ENCODE results near the gene GATA2.

The GATA2 gene

DNA sequence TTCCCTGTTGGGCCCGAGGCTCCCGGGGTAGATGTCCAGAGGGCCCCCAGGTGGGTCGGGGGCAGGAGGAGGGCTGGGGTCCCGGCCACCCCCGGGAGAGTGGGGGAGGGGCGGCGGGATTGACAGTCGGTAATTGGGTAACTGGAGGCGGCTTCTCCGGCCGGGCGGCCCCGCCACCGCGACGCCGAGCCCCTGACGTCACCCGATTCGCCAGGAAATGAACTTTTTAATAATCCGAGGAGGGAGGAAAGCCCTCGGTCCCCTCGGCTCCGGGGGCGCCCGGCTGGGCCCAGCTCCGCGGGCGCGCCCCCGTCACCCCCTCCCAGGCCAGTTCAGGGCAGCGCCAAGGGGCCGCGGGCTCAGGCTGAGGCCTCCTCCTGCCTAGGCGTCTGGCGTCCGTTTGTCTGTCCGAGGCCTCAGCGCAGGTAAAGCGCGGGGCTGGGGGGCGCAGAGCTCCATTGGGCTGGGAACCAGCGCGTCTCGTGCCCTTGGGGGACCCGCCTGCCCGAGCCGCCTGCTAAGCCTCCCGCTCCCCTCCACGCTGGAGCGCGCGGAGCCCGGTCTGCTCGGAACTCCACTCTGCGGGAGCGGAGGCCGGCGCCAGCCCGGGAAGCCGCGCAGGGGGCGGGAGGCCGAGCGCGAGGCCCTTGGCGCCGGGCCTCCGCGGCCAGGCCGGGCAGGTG, 3.9 kb downstream of the GATA2 start:
- in situ Hi-C loops (cut with MboI; ENCODE audit: low sequenced_read_pairs), result no loop called here

GRCh38 chr3:128488636-128488990, 4.4 kb downstream of the GATA2 start:
- in situ Hi-C loops (cut with MboI; ENCODE audit: low sequenced_read_pairs), result no loop called here

DNA sequence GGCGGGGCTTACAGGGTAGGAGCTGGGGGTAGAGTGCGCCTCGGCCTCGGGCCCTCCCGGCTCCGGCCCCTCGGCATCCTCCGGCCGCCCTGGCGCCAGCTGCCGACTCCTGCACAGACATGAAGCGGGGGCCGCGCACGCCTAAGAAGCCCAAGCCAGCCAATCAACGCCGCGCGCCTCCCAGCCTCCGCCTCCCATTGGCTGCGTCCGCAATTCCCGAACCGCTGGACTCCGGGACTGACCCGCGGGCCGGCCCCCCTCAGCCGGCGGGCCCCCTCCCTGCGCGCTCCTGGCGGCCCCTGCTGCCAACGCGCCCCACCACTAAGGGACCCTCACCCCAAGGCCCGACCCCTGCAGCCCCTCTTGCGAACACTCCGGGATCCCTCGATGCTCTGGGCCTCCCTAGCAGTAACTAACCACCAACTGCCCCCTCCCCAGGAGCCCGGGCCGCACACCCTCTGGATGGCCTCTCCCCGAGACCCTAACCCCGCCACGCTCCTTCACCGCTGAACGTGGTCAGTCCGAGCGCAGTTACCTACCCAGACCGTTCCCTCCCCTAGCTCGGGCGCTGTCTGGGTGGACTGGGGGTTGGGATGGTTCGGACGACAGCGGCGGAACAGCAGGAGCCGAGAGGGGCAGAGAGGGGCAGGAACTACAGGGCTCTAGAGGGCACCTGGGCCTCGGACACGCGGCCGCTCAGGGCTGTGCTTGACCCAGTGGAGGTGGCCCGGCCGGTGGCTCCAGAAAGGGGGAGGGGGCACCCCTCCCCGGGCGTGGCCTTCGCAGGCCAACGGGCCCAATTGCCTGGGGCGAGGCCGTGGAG, 5.0 kb downstream of the GATA2 start:
- in situ Hi-C loops (cut with MboI; ENCODE audit: low sequenced_read_pairs), result no loop called here

DNA sequence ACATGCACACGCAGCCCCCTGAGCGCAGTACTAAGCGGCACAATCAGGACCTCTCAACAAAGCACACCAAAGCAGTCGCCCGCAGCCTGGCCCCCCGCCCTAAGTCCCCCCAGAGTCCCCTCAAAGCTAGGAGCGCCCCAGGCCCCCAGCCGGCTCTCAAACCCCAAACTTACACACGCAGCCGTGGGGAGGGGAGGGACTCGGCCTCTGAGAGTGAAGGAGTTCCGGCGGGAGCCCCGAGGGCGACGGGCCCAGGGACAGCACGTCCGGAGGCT, 5.5 kb downstream of the GATA2 start:
- in situ Hi-C loops (cut with MboI; ENCODE audit: low sequenced_read_pairs), result no loop called here

DNA sequence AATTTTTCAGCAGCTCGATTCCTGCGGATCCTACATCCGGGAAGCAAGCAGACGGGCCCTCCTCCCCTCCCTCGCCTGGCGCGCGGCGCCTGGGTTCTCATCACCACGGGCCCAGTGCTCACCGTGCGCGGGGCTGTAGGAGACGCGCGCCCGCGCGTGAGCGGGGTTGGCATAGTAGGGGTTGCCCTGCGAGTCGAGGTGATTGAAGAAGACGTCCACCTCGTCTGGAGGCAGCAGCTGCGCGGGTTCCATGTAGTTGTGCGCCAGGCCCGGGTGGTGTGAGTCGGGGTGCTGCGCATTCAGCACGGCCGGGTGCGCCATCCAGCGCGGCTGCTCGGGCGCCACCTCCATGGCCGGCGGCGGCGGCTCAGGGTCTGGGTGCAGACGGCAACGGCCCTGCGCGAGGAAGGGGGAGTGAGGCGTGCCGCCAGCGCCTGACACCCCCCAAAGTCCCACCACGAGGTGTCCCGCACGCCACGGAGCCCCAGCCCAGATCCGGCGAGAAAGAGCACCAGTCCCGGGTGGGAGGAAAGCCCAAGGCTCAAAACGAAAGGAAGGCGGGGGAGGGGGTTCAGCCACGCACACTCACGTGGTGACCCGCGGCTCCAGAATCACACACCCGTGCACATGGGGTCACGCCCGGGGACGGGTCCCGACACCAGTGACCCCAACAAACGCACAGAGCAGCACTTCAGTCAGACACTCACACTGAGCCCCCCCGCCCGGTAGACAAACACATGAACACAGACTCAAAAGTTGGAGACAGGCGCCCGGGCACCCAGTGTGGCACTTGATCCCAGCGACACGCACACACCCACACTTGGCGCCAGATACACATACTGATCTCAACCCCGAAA, 6.1 kb downstream of the GATA2 start:
- in situ Hi-C loops (cut with MboI; ENCODE audit: low sequenced_read_pairs), result no loop called here

- in situ Hi-C loops (cut with MboI; ENCODE audit: low sequenced_read_pairs), result no loop called here
These were observed 6.8 kb downstream of the GATA2 start for GRCh38 chr3:128486205-128486628.

DNA sequence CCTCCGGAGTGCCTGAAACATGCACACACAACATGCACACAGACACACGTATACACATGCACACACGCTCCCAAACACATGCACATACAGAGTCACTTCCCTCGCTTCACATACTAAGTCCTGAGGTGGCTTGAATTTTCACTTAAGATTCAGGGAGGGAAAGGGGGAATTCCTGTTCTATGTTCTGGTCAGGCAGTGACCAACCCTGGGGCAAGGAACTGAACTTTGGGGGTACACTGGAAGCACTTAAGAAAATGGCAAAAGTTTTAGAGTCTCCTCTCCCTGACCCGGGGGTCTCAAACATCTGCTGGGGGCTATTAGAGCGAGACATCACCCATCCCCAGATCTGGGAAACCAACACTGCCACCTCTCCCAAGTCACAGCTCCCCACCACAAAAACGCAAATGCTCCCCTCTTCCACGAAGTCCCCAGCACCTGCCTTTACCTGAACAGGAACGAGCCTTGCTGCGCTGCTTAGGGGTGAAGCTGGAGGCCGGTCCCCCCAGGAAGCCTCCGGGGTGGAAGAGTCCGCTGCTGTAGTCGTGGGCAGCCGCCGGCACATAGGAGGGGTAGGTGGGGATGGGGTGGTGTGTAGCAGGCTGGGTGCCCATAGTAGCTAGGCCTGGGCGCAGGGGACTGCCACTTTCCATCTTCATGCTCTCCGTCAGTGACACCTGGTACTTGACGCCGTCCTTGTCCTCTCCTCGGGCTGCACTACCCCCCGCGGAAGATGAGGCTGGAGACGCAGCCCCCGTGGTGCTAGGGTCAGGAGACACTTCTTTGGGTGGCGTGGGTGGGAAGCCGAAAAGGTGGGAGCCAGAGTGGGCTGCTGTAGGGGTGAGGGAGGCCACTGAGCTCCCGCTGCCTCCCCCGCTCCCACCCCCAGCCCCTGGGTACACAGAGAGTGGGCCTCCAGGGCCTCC, 7.5 kb downstream of the GATA2 start:
- in situ Hi-C loops (cut with MboI; ENCODE audit: low sequenced_read_pairs), result no loop called here

GRCh38 chr3:128484404-128485281, 8.4 kb downstream of the GATA2 start:
- in situ Hi-C loops (cut with MboI; ENCODE audit: low sequenced_read_pairs), result no loop called here

DNA sequence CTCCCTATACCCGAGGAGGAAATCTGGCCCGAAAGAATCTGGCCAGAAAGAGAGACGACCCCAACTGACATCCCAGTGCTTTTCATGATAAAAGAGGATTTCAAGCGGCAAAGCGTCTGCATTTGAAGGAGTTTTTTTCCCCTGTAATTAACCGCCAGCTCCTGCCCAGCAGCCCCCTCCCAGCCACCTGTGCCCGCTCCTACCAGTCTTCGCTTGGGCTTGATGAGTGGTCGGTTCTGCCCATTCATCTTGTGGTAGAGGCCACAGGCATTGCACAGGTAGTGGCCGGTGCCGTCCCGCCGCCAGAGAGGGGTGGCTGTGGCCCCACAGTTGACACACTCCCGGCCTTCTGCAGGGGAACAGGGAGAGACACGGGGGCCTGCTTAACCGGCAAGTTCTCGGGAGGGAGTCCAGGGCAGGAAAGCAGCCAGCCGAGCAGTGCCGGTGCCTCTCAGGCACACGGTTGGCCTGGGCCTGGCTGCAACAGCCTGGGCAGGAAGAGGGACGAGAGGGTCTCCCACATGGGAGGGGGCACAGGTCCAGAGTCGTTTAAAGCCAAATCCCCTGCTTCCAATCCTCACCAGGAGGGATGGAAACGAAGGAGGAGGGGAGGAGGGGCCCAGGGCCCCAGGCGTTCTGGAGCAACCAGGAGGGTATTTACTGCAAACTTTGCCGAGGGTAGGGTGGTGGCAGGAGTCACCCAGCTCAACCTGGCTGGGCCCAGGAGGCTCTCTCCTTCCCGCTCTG, 9.2 kb downstream of the GATA2 start:
- in situ Hi-C loops (cut with MboI; ENCODE audit: low sequenced_read_pairs), result no loop called here

- in situ Hi-C loops (cut with MboI; ENCODE audit: low sequenced_read_pairs), result no loop called here
These were observed 10.0 kb downstream of the GATA2 start for GRCh38 chr3:128482666-128483656.

DNA sequence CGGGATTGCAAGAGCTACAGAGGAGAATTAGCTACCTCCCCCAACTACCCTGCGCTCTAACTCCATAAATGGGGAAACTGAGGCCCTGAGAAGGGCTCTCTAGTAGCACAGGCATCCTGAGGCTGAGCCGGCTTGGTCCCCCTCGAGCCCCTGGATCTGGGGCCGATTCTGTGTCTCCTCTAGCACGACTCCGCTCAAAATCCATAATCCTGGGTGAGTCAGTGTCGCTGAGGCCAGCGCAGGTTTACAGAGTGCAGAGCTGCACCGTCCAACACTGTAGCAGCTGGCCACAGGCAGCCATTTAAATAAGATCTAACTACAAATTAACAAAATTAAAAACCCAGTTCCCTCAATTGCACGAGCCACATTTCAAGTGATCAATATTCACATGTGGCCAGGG, 10.8 kb downstream of the GATA2 start:
- in situ Hi-C loops (cut with MboI; ENCODE audit: low sequenced_read_pairs), result no loop called here

DNA sequence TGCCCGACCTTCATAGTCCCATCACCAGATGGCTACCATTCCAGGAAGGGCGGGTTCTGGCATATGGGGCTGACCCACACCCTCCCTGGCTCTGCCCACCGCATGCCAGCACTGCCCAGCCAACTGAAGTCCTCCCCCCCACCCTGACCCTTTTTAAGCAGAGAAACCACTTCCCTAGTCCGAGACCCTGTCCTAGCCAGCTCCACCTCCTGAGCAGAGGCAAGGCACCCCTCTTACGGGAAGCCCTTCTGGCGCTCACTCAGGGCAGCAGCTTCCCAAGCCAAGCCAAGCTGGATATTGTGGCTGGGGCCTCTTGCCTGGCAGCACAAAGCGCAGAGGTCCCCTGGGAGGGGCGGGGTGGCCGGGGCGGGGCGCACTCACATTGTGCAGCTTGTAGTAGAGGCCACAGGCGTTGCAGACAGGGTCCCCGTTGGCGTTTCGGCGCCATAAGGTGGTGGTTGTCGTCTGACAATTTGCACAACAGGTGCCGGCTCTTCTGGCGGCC, 11.5 kb downstream of the GATA2 start:
- in situ Hi-C loops (cut with MboI; ENCODE audit: low sequenced_read_pairs), result no loop called here

DNA sequence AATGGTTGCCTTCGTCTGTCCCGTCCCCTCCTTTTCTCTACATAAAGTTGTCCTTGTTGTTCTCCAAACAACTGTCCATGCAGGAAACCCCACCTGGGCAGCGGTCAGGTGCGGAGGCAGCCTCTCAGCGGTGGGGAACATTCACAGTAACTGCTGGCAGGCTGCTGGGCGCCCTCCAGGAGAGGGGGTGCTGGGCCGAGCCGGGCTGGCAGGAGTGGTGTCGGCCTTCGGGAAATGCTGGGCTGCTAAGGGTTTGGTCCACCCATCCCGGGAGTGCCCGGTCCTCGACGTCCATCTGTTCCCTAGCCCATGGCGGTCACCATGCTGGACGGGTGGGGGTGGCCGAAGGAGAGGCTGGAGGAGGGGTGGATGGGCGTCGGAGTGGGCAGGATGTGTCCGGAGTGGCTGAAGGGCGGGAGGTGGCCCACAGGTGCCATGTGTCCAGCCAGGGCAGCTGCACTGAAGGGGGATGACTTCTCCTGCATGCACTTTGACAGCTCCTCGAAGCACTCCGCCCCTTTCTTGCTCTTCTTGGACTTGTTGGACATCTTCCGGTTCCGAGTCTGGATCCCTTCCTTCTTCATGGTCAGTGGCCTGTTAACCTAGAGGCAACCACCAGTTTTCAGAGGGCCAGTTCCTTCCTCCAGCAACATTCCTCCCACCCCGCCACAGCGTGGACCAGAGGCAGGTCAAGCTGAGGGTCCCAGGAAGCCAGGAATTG, 12.1 kb downstream of the GATA2 start:
- in situ Hi-C loops (cut with MboI; ENCODE audit: low sequenced_read_pairs), result no loop called here

DNA sequence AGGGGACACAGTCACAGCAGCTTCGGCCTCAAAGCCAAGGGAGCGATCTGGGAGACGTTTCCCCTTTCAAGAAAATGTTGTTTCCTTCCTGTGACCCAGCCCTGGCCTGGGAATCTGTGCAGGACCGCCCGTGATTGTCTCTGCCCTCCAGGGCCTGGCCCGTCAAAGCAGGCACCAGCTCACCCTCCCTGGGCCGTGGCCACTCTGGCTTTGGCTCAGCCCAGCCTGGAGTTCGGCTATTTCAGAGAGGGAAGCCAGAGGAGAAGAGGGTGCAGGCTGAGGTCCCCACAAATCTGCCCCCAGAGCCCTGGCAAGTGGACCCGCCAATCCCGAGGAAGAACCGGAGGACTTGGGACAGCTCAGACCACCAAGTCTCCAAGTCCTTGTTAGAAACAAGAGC, 12.7 kb downstream of the GATA2 start:
- in situ Hi-C loops (cut with MboI; ENCODE audit: low sequenced_read_pairs), result no loop called here

DNA sequence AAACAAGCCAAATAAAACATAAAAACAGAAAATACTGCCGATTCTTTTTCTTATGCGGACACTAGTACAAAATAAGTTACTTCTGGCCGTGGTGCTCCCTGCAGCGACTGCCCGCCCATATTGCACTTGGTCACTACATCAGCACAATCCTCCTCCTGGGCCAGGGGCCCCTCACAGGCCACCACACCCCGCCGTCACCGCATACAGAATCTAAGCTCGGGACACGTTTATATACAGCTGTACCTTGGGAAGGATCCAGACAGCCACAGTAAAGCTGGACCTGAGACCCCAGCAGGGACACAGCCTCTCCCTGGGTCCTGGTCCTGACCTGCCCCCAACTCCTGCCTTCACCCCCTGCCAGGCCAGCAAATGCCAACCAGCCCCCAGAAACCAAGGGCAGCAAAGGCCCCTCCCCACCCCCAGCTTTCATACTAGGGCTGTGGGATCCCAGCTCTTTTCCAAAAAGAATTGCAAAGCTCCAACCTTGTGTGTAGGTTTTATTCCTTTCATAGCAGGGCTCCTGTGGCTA, 13.4 kb downstream of the GATA2 start:
- in situ Hi-C loops (cut with MboI; ENCODE audit: low sequenced_read_pairs), result no loop called here

GRCh38 chr3:128478576-128479506, 14.2 kb downstream of the GATA2 start:
- in situ Hi-C loops (cut with MboI; ENCODE audit: low sequenced_read_pairs), result no loop called here

Data from HL-60/S4 treated with phorbol 12-myristate 13-acetate at 8.2 ng/mL for 4 days and 3 days (cell line).